GM12891 (cell line): ENCODE results near the gene IZUMO4.
"Not testable (repeated sequence)": the region's sequence is repeated elsewhere in the genome, so short reads cannot be mapped to it uniquely, and the experiment has no call there.

Experiments used
- PAX5 ChIP-seq: IDR thresholded peaks from 2 replicates; pipeline ENCODE4 v1.6.1; 2011; ENCODE audit warnings: low read length, moderate library complexity, mild to moderate bottlenecking; ENCODE audit not compliant: insufficient read depth, severe bottlenecking
- POLR2A ChIP-seq: IDR thresholded peaks from 2 replicates; pipeline ENCODE4 v1.6.1; 2011; ENCODE audit warnings: low read depth, low read length, control low read depth
- POLR2AphosphoS5 ChIP-seq: IDR thresholded peaks from 2 replicates; pipeline ENCODE4 v1.6.1; 2011; ENCODE audit warnings: low read depth, low read length, control low read depth
- POU2F2 ChIP-seq: IDR thresholded peaks from 2 replicates; pipeline ENCODE4 v1.6.1; 2011; ENCODE audit warnings: low read depth, mild to moderate bottlenecking, control low read depth, low read length, moderate library complexity
- SPI1 ChIP-seq: IDR thresholded peaks from 2 replicates; pipeline ENCODE4 v1.6.1; 2011; ENCODE audit warnings: low read depth, low read length, control low read depth
- TAF1 ChIP-seq: IDR thresholded peaks from 2 replicates; pipeline ENCODE4 v1.6.1; 2011; ENCODE audit warnings: low read depth, low read length, control low read depth

DNA sequence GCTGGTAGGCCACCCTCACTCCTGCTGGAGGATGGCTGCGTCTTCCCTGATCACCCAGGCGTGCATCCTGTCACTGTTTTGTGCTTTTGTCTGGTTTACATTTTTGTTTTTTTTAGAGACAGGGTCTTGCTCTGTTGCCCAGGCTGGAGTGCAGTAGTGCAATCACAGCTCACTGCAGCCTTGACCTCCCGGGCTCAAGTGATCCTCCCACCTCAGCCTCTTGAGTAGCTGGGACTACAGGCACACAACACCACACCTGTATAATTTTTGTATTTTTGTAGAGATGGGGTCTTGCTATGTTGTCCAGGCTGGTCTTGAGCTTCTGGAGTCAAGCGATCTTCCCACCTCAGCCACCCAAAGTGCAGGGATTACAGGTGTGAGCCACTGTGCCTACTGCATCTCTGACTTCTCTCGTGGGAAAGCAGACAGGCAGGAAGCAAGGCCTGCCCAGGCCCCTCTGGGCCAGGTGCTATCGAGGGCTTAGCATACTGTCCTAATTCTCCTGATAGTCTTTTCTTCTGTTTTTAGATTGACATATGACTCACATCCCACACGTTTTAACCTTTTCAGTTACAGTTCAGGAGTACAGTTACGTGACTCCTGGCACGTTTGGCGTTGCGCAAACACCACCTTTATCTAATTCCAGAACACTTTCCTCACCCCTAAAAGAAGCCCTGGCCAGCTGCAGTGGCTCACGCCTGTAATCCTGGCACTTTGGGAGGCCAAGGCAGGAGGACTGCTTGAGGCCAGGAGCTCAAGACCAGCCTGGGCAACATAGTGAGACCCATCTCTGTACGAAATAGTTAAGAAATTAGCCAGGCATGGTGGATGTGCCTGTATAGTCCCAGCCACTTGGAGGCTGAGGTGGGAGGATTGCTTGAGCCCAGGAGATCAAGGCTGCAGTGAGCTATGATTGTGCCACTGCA lies 9.8 kb upstream of the IZUMO4 start:
- TF ChIP-seq POLR2A (0 out of 2 replicates have a peak, but pooled peaks have one; percentile 4), POLR2AphosphoS5 (0 out of 2 replicates have a peak, but pooled peaks have one; percentile 26), PAX5 (peak; percentile 96), POU2F2 (peak; percentile 50; the same call in 1 of the 2 replicates)
- TF ChIP-seq TAF1, SPI1: not testable (repeated sequence)
